GM13976 (cell line): ENCODE results near the gene SLC10A1.

Source experiments
- DNase-seq: peaks from one replicate; pipeline ENCODE4 v3.0.0; 2012; ENCODE audit warnings: low spot score
- CTCF ChIP-seq: IDR thresholded peaks from 2 replicates; pipeline ENCODE4 v1.5.1; 2012; ENCODE audit warnings: borderline replicate concordance, mild to moderate bottlenecking; ENCODE audit not compliant: insufficient read depth; ENCODE audit errors: extremely low read depth, missing control alignments, control extremely low read depth
- in situ Hi-C: fragments of 300-500 bp; cut with MboI; formaldehyde crosslinking; loops from one replicate; pipeline ENCODE4 v1.12.0; 2022; ENCODE audit warnings: low sequenced_read_pairs, mixed read lengths, inconsistent platforms; ENCODE audit not compliant: unreplicated experiment

Gene SLC10A1

GRCh38 chr14:69786603-69787002 is 10.4 kb downstream of the SLC10A1 start:
- TF ChIP-seq CTCF: no peak
- no peak for DNase-seq
- in situ Hi-C loops: no loop called here

GRCh38 chr14:69784942-69785341 is 12.1 kb downstream of the SLC10A1 start:
- no peak for TF ChIP-seq CTCF
- in situ Hi-C loops: no loop called here
- DNase-seq: no peak

- in situ Hi-C loops: no loop called here
- no peak for DNase-seq
- no peak for TF ChIP-seq CTCF
Observed at GRCh38 chr14:69780952-69781351, 16.1 kb downstream of the SLC10A1 start.

GRCh38 chr14:69780092-69780491 is 16.9 kb downstream of the SLC10A1 start:
- no peak for DNase-seq
- no peak for TF ChIP-seq CTCF
- in situ Hi-C loops: no loop called here

- in situ Hi-C loops: no loop called here
- no peak for DNase-seq
- TF ChIP-seq CTCF: no peak
Observed at GRCh38 chr14:69779088-69779487, 18.0 kb downstream of the SLC10A1 start.

GRCh38 chr14:69776875-69777453 is 20.1 kb downstream of the SLC10A1 start:
- no peak for TF ChIP-seq CTCF
- in situ Hi-C loops: no loop called here
- no peak for DNase-seq
